HEK293 (cell line): ENCODE measurements around the gene EDEM1.

Source experiments
- CTCF ChIA-PET: fragments of 350-600 bp; formaldehyde crosslinking; extraction: SDS; loops from one replicate; lab custom pipeline; 2021; ENCODE audit warnings: antibody characterized with exemption; lab: Yijun Ruan, JAX
- POLR2A ChIA-PET: fragments of 300-600 bp; formaldehyde crosslinking; extraction: SDS; loops from one replicate; lab custom pipeline; 2020; ENCODE audit warnings: antibody characterized with exemption, inconsistent platforms; lab: Yijun Ruan, JAX
- H3K27ac ChIP-seq: fragments of 200-500 bp; sonication (Bioruptor generic); 2 replicates; pipeline ENCODE4 v1.5.1; 2014; ENCODE audit warnings: low read depth, low read length, control low read depth, inconsistent platforms; ENCODE audit errors: extremely low read depth
- H3K36me3 ChIP-seq, 2 experiments: fragments of 200-500 bp in 1 of 2; sonication (Bioruptor generic) in 1 of 2; 1 replicate in 1 of 2; 2 replicates in 1 of 2; pipeline ENCODE4 v1.5.1; 2014 to 2017; ENCODE audit warnings: inconsistent platforms in 2 of 2, low read length in 2 of 2; ENCODE audit not compliant: control insufficient read depth in 2 of 2, insufficient read depth in 1 of 2
- H3K4me1 ChIP-seq: fragments of 200-500 bp; sonication (Bioruptor generic); 2 replicates; pipeline ENCODE4 v1.5.1; 2014; ENCODE audit warnings: mild to moderate bottlenecking, low read length, inconsistent platforms; ENCODE audit not compliant: control insufficient read depth, insufficient read depth
- H3K4me3 ChIP-seq: 2 replicates; pipeline ENCODE4 v1.5.1; 2011; ENCODE audit warnings: low read depth, mild to moderate bottlenecking, control low read depth, low read length, moderate library complexity
- H3K9me3 ChIP-seq: fragments of 200-500 bp; sonication (Bioruptor generic); 2 replicates; pipeline ENCODE4 v1.5.1; 2014; ENCODE audit warnings: low read depth, low read length, inconsistent platforms; ENCODE audit not compliant: control insufficient read depth, insufficient read depth
- GLI4 ChIP-seq: fragments of 450-650 bp; formaldehyde crosslinking; IDR thresholded peaks from 2 replicates; pipeline ENCODE4 v1.5.1; 2016; ENCODE audit warnings: missing biosample characterization, missing genetic modification characterization
- KLF10 ChIP-seq: fragments of 450-650 bp; IDR thresholded peaks from 2 replicates; pipeline ENCODE4 v1.5.1; 2018; ENCODE audit warnings: missing biosample characterization, mild to moderate bottlenecking, missing genetic modification characterization
- SALL2 ChIP-seq: fragments of 450-650 bp; formaldehyde crosslinking; IDR thresholded peaks from 2 replicates; pipeline ENCODE4 v1.5.0; 2017; ENCODE audit warnings: missing biosample characterization, mild to moderate bottlenecking, missing genetic modification characterization, borderline replicate concordance
- WT1 ChIP-seq: fragments of 450-650 bp; formaldehyde crosslinking; IDR thresholded peaks from 2 replicates; pipeline ENCODE4 v1.5.1; 2016; ENCODE audit warnings: missing biosample characterization, missing genetic modification characterization
- YY1 ChIP-seq: fragments of 450-650 bp; formaldehyde crosslinking; IDR thresholded peaks from 2 replicates; pipeline ENCODE4 v1.5.1; 2018; ENCODE audit warnings: missing biosample characterization, missing genetic modification characterization
- ZNF155 ChIP-seq: fragments of 450-650 bp; formaldehyde crosslinking; IDR thresholded peaks from 2 replicates; pipeline ENCODE4 v1.5.1; 2016; ENCODE audit warnings: missing biosample characterization, missing genetic modification characterization
- ZNF335 ChIP-seq: fragments of 450-650 bp; formaldehyde crosslinking; conservative IDR thresholded peaks from 2 replicates; pipeline ENCODE4 v1.5.1; 2016; ENCODE audit warnings: missing biosample characterization, missing genetic modification characterization
- ZNF426 ChIP-seq: fragments of 450-650 bp; formaldehyde crosslinking; IDR thresholded peaks from 2 replicates; pipeline ENCODE4 v1.5.1; 2017; ENCODE audit warnings: missing biosample characterization, missing genetic modification characterization, mild to moderate bottlenecking, inconsistent platforms, moderate library complexity
- ZNF544 ChIP-seq: fragments of 450-650 bp; formaldehyde crosslinking; IDR thresholded peaks from 2 replicates; pipeline ENCODE4 v1.5.0; 2017; ENCODE audit warnings: missing biosample characterization, missing genetic modification characterization
- ZNF555 ChIP-seq: fragments of 450-650 bp; formaldehyde crosslinking; conservative IDR thresholded peaks from 2 replicates; pipeline ENCODE4 v1.5.1; 2017; ENCODE audit warnings: missing biosample characterization, mild to moderate bottlenecking, missing genetic modification characterization, inconsistent platforms
- ZNF560 ChIP-seq: fragments of 450-650 bp; formaldehyde crosslinking; IDR thresholded peaks from 2 replicates; pipeline ENCODE4 v1.5.1; 2017; ENCODE audit warnings: missing biosample characterization, missing genetic modification characterization, borderline replicate concordance
- ZNF624 ChIP-seq: fragments of 450-650 bp; formaldehyde crosslinking; IDR thresholded peaks from 2 replicates; pipeline ENCODE4 v1.5.1; 2017; ENCODE audit warnings: missing biosample characterization, missing genetic modification characterization
- ZNF626 ChIP-seq: fragments of 450-650 bp; sonication (Bioruptor Pico); formaldehyde crosslinking; IDR thresholded peaks from 2 replicates; pipeline ENCODE4 v1.5.1; 2018; ENCODE audit warnings: missing biosample characterization, missing genetic modification characterization, inconsistent platforms
- ZNF660 ChIP-seq: fragments of 450-650 bp; IDR thresholded peaks from 2 replicates; pipeline ENCODE4 v1.5.1; 2018; ENCODE audit warnings: missing biosample characterization, mild to moderate bottlenecking, missing genetic modification characterization
- ZNF837 ChIP-seq: fragments of 450-650 bp; formaldehyde crosslinking; IDR thresholded peaks from 2 replicates; pipeline ENCODE4 v1.5.1; 2016; ENCODE audit warnings: missing biosample characterization, missing genetic modification characterization
- TF ChIP-seq, protein P1 (sequence below): fragments of 450-650 bp; formaldehyde crosslinking; IDR thresholded peaks from 2 replicates; pipeline ENCODE4 v1.5.1; 2016; ENCODE audit warnings: missing biosample characterization, missing genetic modification characterization
- TF ChIP-seq, protein P2 (sequence below): fragments of 450-650 bp; formaldehyde crosslinking; IDR thresholded peaks from 2 replicates; pipeline ENCODE4 v1.5.1; 2016; ENCODE audit warnings: missing biosample characterization, missing genetic modification characterization
- TF ChIP-seq, protein P3 (sequence below): fragments of 450-650 bp; formaldehyde crosslinking; IDR thresholded peaks from 2 replicates; pipeline ENCODE4; 2016; ENCODE audit warnings: missing biosample characterization, missing genetic modification characterization
- TF ChIP-seq, protein P4 (sequence below): fragments of 450-650 bp; formaldehyde crosslinking; IDR thresholded peaks from 2 replicates; pipeline ENCODE4 v1.5.1; 2016; ENCODE audit warnings: missing biosample characterization, missing genetic modification characterization

EDEM1 gene

DNA sequence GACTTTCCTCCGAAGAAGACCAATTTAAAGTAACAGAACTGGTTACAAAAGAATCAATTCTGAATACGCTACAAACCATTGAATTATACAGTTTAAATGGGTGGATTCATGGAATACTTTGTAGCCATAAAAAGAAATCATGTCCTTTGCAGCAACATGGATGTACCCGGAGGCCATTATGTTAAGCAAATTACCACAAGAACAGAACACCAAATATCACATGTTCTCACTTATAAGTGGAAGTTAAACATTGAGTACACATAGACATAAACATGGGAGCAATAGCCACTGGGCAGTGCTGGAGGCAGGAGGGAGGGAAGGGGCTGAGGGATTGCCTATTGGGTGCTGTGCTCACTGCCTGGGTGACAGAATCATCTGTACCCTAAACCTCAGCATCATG, 61.3 kb downstream of the EDEM1 start:
- H3K4me1 ChIP-seq = no peaks in the 10 kb centered on the region
- CTCF ChIA-PET = interaction anchor here (0.6 kb wide), 1 partner anchor 168 kb away, joined by 4 read pairs; no protein-coding TSS in a partner anchor
- TF ChIP-seq ZNF837 (tag by site-specific recombination) = no peak
- TF ChIP-seq ZNF155 = no peak
- TF ChIP-seq ZNF660 (tag by site-specific recombination) = no peak
- TF ChIP-seq ZNF555 = no peak
- no peak for TF ChIP-seq SALL2 (tag by site-specific recombination)
- no peak for TF ChIP-seq ZNF335 (tag by site-specific recombination)
- TF ChIP-seq ZNF626 (tag by site-specific recombination) = no peak
- TF ChIP-seq ZNF426 = no peak
- TF ChIP-seq YY1 (tag by site-specific recombination) = no peak
- TF ChIP-seq, protein P1, sequence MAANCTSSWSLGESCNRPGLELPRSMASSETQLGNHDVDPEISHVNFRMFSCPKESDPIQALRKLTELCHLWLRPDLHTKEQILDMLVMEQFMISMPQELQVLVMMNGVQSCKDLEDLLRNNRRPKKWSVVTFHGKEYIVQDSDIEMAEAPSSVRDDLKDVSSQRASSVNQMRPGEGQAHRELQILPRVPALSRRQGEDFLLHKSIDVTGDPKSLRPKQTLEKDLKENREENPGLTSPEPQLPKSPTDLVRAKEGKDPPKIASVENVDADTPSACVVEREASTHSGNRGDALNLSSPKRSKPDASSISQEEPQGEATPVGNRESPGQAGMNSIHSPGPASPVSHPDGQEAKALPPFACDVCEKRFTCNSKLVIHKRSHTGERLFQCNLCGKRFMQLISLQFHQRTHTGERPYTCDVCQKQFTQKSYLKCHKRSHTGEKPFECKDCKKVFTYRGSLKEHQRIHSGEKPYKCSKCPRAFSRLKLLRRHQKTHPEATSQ = no peak
- TF ChIP-seq, protein P2, sequence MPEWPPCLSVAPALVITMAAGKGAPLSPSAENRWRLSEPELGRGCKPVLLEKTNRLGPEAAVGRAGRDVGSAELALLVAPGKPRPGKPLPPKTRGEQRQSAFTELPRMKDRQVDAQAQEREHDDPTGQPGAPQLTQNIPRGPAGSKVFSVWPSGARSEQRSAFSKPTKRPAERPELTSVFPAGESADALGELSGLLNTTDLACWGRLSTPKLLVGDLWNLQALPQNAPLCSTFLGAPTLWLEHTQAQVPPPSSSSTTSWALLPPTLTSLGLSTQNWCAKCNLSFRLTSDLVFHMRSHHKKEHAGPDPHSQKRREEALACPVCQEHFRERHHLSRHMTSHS (tag by site-specific recombination) = no peak
- no peak for TF ChIP-seq ZNF544
- TF ChIP-seq, protein P3, sequence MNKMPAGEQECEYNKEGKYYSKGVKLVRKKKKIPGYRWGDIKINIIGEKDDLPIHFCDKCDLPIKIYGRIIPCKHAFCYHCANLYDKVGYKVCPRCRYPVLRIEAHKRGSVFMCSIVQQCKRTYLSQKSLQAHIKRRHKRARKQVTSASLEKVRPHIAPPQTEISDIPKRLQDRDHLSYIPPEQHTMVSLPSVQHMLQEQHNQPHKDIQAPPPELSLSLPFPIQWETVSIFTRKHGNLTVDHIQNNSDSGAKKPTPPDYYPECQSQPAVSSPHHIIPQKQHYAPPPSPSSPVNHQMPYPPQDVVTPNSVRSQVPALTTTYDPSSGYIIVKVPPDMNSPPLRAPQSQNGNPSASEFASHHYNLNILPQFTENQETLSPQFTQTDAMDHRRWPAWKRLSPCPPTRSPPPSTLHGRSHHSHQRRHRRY (tag by site-specific recombination) = no peak
- TF ChIP-seq KLF10 (tag by site-specific recombination) = no peak
- TF ChIP-seq ZNF624 = no peak
- TF ChIP-seq, protein P4, sequence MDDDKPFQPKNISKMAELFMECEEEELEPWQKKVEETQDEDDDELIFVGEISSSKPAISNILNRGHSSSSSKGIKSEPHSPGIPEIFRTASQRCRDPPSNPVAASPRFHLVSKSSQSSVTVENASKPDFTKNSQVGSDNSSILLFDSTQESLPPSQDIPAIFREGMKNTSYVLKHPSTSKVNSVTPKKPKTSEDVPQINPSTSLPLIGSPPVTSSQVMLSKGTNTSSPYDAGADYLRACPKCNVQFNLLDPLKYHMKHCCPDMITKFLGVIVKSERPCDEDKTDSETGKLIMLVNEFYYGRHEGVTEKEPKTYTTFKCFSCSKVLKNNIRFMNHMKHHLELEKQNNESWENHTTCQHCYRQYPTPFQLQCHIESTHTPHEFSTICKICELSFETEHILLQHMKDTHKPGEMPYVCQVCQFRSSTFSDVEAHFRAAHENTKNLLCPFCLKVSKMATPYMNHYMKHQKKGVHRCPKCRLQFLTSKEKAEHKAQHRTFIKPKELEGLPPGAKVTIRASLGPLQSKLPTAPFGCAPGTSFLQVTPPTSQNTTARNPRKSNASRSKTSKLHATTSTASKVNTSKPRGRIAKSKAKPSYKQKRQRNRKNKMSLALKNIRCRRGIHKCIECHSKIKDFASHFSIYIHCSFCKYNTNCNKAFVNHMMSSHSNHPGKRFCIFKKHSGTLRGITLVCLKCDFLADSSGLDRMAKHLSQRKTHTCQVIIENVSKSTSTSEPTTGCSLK = no peak
- no peak overlapping the region for H3K4me3 ChIP-seq
- H3K27ac ChIP-seq = no peak overlapping the region
- POLR2A ChIA-PET = no interaction called here
- H3K9me3 ChIP-seq = no peaks in the 10 kb centered on the region
- H3K36me3 ChIP-seq = no peaks in the 10 kb centered on the region

DNA sequence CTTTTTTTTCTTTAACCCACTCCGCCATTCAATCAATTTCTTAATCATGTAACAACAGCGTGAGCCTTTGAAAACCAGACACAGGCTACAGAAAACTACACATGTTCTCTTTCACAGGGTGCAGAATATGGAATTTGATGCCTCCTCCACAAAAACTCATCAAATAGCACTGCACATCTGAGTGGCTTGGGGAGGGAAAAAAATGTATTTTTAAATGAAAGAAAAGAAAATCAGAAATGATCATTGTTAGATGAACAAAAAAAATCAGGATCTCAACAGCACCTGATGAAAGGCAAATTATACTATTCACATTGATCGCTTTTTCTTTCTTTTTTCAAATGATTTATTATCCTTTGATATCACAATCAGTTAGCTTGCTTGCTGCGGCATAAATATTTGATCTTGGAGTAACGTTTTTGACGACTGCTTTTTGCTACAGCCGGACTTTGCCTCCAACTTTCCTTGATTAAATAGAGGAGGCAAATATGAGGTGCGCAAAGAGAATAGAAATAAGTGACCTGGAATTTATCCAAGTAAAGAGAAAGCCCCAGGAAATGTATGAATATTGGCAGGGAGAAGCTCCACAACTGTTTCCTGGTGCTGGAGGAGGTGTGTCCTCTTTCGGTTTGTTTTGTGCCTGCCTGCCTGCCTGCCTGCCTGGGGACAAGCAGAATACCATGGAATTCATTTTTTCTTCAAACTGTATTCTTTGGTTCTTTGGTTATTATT, 63.1 kb downstream of the EDEM1 start:
- CTCF ChIA-PET = interaction anchor here (0.8 kb wide), 1 partner anchor 19 kb away, joined by 3 read pairs; no protein-coding TSS in a partner anchor
- POLR2A ChIA-PET = no interaction called here
- no peak overlapping the region for H3K4me3 ChIP-seq

More for the DNA sequence above, 63.1 kb downstream of the EDEM1 start:
- Histone ChIP-seq H3K27ac (no peak overlapping the region), H3K36me3 (no peaks in the 10 kb centered on the region), H3K4me1 (no peaks in the 10 kb centered on the region), H3K9me3 (no peaks in the 10 kb centered on the region)
- TF ChIP-seq ZNF560 (no peak), GLI4 (tag by site-specific recombination) (no peak), WT1 (tag by site-specific recombination) (no peak)
- TF ChIP-seq, protein P1 = no peak
